Vagina (tissue), 2 donors: Measurements from ENCODE around the gene CARHSP1. TPM values are rescaled to one million over a fixed set of nuclear protein-coding genes. Genes with fewer than 3 reads are reported as not detected.

Source experiments
- DNase-seq, 2 donors: peaks; one replicate each; pipeline ENCODE4 v3.0.0-alpha.2; 2017; ENCODE audit errors: extremely low spot score in 2 of 2
- H3K27ac ChIP-seq: fragments of 200-600 bp; sonication (generic); one replicate; pipeline ENCODE4 v1.5.1; 2019
- H3K27me3 ChIP-seq: fragments of 200-600 bp; sonication (generic); one replicate; pipeline ENCODE4 v1.5.1; 2019
- H3K36me3 ChIP-seq, 2 donors: fragments of 200-600 bp; sonication (generic); one replicate each; pipeline ENCODE4 v1.5.1; 2017 to 2019
- H3K4me1 ChIP-seq: fragments of 200-600 bp; sonication (generic); one replicate; pipeline ENCODE4 v1.5.1; 2019
- H3K4me3 ChIP-seq, 2 donors: fragments of 200-600 bp; sonication (generic); 1 replicate in 1 of 2; 2 replicates in 1 of 2; pipeline ENCODE4 v1.5.1; 2016 to 2019
- H3K9me3 ChIP-seq: fragments of 200-600 bp; sonication (generic); one replicate; pipeline ENCODE4 v1.5.1; 2019
- CTCF ChIP-seq, 3 experiments: fragments of 450-650 bp in 2 of 3; fragments of 200-600 bp in 1 of 3; sonication (generic) in 1 of 3; IDR thresholded peaks; one replicate each; pipeline ENCODE4 v1.5.1; 2017 to 2019; ENCODE audit warnings: antibody characterized with exemption in 3 of 3, mild to moderate bottlenecking in 2 of 3, moderate library complexity in 2 of 3
- POLR2A ChIP-seq, 2 donors: fragments of 450-650 bp; IDR thresholded peaks; one replicate each; pipeline ENCODE4 v1.6.1; 2017; ENCODE audit warnings: antibody characterized with exemption in 2 of 2, mild to moderate bottlenecking in 2 of 2, moderate library complexity in 2 of 2
- POLR2AphosphoS5 ChIP-seq, 2 donors: sonication (generic); formaldehyde crosslinking; IDR thresholded peaks; one replicate each; pipeline ENCODE4 v1.9.0; 2017; ENCODE audit warnings: antibody characterized with exemption in 2 of 2, mild to moderate bottlenecking in 2 of 2, low read depth in 1 of 2; ENCODE audit not compliant: insufficient read depth in 1 of 2
- intact Hi-C: fragments of 100-400 bp; cut with DNase I; formaldehyde crosslinking; loops from one replicate; pipeline ENCODE4 v1.15.1; 2023
- total RNA-seq: library from RNA; depleted of rRNA; stranded (reverse); fragments of >200 nt; gene quantifications from one replicate; pipeline ENCODE4 v1.2.3, GENCODE V29; 2016

The CARHSP1 gene
- total RNA-seq, 1 donor from 2014 or later = 125 TPM

- intact Hi-C loops = no loop called here
- no peak for DNase-seq
- H3K4me3 ChIP-seq = no peak overlapping the region
- TF ChIP-seq POLR2A (IDR thresholded peaks at IDR 0.05) (no peak), CTCF (IDR thresholded peaks at IDR 0.05) (no peak), POLR2AphosphoS5 (IDR thresholded peaks at IDR 0.05; ENCODE audit: insufficient read depth in 1 of 2, low read depth in 1 of 2) (no peak)
- H3K27me3 ChIP-seq = no peaks in the 10 kb centered on the region
- no peaks in the 10 kb centered on the region for H3K4me1 ChIP-seq
- H3K9me3 ChIP-seq = no peaks in the 10 kb centered on the region
- peaks cover 0 to 10% of the 10 kb centered on the region in 2 donors for H3K36me3 ChIP-seq
- H3K27ac ChIP-seq = no peak overlapping the region
Measured at GRCh38 chr16:8832717-8833105, 36.1 kb downstream of the CARHSP1 start.

DNA sequence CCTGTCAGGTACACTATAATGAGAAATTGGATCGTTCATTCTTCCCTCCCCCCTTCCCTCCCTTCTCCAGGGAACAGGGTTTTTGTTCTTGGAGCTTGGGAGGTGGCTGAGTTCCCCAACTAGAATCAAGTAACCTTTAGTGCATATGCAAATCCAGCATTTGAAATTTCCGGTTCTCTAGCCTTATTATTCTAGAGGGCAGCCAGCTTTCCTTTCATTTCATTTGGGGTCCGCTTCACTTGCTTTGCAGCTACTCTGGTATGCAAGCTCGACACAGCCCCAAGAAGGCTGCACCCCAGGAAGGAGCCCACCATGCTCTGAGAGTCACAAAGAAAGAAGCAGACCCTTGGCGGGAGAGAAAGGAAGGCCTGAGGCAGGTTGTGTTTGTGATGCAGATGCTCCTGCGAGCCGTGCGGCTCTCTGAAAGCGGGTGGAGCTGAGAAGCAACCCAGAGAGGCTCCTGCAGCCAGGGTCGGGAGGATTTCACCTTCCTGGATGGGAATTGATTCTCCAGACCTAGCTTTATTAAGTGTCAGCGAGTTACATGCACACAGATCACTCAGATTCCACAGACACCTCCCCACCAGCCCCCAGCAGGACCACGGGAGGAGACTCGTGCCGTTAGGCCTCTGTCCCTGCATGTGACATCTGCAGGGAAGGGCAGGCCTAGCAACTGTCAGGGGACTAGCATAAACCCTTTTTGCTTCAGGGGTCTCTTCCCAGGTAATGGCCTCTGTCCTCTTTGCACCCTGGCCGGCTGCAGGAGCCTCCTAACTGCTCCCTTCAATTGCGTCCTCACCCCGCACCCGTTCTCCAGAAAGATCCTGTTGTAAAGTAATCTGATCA is 36.7 kb downstream of the CARHSP1 start:
- DNase-seq = no peak
- H3K4me1 ChIP-seq = no peaks in the 10 kb centered on the region
- no peaks in the 10 kb centered on the region for H3K9me3 ChIP-seq
- intact Hi-C loops = no loop called here
- H3K4me3 ChIP-seq = no peak overlapping the region
- peaks cover 0 to 10% of the 10 kb centered on the region in 2 donors for H3K36me3 ChIP-seq
- no peak for TF ChIP-seq POLR2AphosphoS5 (IDR thresholded peaks at IDR 0.05; ENCODE audit: insufficient read depth in 1 of 2, low read depth in 1 of 2)
- no peak for TF ChIP-seq POLR2A (IDR thresholded peaks at IDR 0.05)
- TF ChIP-seq CTCF (IDR thresholded peaks at IDR 0.05) = no peak
- no peak overlapping the region for H3K27ac ChIP-seq
- no peaks in the 10 kb centered on the region for H3K27me3 ChIP-seq

DNA sequence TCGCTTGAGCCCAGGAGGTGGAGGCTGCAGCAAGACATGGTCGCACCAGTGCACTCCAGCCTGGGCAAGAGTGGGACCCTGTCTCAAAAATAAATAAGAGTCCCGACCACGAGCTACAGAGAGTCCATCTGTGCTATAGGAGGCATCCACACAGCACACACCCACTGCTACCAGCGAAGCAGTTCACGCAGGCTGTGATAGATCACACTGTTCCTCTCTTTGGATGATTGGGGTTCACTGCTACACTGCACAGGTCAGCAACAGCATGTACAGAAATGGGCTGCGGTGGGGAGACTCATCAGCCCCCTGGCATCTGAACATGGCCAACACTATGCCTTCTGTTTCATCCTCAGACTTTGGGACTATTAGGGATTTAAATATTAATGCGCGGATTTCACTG is 37.4 kb downstream of the CARHSP1 start:
- no peaks in the 10 kb centered on the region for H3K9me3 ChIP-seq
- H3K4me3 ChIP-seq = no peak overlapping the region
- no peak for TF ChIP-seq POLR2A (IDR thresholded peaks at IDR 0.05)
- TF ChIP-seq POLR2AphosphoS5 (IDR thresholded peaks at IDR 0.05; ENCODE audit: insufficient read depth in 1 of 2, low read depth in 1 of 2) = no peak
- no peak for TF ChIP-seq CTCF (IDR thresholded peaks at IDR 0.05)
- H3K27ac ChIP-seq = no peak overlapping the region
- DNase-seq = no peak
- no peaks in the 10 kb centered on the region for H3K4me1 ChIP-seq
- no peaks in the 10 kb centered on the region for H3K27me3 ChIP-seq
- peaks cover 0 to 10% of the 10 kb centered on the region in 2 donors for H3K36me3 ChIP-seq
- intact Hi-C loops = no loop called here

DNA sequence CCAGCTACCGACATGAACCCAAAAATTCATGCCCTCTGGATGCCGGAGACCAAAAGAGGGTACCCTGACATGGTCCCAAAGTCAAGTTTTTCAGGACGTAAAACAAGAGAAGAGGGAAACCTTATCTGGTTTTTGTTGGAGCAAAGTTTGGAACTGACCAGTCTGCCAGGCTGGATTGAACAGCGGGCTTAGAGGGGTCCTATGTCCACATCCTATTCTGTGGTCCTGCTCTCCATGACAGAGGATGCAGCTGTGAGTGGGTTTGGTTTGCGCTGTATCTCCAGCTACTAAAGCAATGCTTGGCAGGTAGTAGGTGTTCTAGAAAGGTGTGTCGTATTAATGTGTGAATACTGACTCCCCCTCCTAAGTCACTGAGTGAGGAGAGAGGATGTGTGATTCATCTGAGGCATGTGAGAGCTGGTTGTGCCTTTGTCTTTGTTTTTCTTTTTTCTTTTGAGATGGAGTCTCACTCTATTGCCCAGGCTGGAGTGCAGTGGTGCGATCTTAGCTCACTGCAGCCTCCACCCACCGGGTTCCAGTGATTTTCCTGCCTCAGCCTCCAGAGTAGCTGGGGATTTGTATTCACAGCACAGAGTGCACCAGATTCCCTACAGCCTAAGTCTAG is 40.2 kb downstream of the CARHSP1 start:
- intact Hi-C loops = no loop called here
- TF ChIP-seq POLR2AphosphoS5 (IDR thresholded peaks at IDR 0.05; ENCODE audit: insufficient read depth in 1 of 2, low read depth in 1 of 2) = no peak
- no peak for TF ChIP-seq CTCF (IDR thresholded peaks at IDR 0.05)
- TF ChIP-seq POLR2A (IDR thresholded peaks at IDR 0.05) = no peak
- Histone ChIP-seq H3K9me3 (no peaks in the 10 kb centered on the region), H3K27ac (no peak overlapping the region), H3K36me3 (peaks cover 0 to 10% of the 10 kb centered on the region in 2 donors), H3K4me1 (no peaks in the 10 kb centered on the region), H3K4me3 (no peak overlapping the region), H3K27me3 (no peaks in the 10 kb centered on the region)
- no peak for DNase-seq
